HG03045 (cell line): ENCODE measurements around the gene GGT5.
"Not testable (repeated sequence)": the region's sequence is repeated elsewhere in the genome, so short reads cannot be mapped to it uniquely, and the experiment has no call there.

Source experiments
- ATAC-seq: cut with Tn5 transposase; IDR thresholded peaks from one replicate; pipeline ENCODE4 v1.9.1; 2021; ENCODE audit warnings: mild to moderate bottlenecking, moderate library complexity; ENCODE audit not compliant: unreplicated experiment

GGT5 gene

DNA sequence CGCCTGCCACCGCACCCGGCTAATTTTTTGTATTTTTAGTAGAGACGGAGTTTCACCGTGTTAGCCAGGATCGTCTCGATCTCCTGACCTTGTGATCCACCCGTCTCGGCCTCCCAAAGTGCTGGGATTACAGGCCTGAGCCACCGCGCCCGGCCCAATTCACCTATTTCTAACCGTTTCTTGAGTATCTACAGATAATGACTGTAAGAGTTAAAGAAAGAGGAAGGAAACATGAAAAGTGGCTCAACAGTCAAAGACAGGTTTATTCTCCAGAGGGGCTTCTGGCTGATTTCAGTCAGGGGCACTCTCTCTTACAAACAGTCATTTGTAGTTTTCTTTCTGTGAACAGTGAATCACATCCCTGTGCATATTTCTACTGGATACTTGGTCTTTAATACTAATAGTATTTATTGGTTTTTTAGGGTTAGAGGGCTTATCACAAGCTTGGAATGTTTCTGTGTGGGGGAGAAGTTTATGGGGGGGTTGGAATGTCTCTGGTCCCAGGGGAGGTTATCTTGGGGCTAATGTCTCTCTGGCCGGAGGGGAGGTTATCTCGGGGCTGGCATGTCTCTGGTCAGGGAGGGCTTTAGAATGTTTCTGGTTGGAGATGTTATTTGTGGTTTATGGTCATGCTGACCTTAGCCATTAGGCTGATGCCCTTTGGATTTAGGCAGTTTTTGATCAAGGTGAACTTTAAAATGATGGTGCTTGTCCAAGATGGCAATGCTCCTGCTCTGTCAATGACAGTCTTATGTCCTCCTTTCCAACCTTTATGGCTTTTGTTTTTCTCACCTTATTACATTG is 38.2 kb downstream of the GGT5 start:
- not testable (repeated sequence) for ATAC-seq

DNA sequence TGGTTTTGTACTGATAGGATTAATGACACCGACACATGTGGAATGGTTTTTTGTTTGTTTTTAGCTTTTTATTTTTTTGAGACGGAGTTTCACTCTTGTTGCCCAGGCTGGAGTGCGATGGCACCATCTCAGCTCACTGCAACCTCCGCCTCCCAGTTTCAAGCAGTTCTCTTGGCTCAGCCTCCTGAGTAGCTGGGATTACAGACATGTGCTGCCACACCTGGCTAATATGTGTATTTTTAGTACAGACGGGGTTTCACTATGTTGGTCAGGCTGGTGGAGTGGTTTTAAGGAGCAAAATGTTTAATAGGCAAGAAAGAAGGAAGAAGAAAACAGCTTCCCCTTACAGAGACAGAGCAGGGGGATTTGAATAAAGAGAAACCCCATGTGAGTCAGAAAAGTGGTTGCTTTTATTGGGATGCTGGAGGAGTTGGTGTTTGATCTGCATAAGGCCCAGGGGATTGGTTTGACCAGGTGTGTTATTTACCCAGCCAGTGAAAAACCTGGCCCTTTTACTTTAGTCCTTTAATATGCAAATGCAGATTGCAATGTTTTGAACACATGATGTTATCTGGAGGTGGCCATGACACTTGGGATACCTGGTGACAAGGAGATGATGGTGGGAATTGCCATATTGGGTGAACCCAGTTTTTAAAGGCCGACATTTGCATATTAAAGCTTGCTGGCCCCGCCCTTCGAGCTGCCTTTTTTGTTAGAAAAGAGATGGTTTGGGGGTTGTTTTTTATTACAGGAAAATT is 39.3 kb downstream of the GGT5 start:
- ATAC-seq: no peak

DNA sequence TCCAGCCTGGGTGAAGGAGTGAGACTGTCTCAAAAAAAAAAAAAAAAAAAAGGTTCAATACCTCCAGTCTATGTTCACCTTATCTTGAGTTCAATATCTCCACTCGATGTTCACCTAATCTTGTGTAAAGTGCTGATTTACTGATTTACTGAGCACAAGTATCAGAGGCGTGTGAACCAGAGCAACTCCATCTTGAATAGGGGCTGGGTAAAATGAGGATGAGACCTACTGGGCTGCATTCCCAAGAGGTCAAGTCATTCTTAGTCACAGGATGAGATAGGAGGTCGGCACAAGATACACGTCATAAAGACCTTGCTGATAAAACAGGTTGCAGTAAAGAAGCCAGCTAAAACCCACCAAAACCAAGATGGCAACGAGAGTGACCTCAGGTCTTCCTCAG is 41.0 kb downstream of the GGT5 start:
- not testable (repeated sequence) for ATAC-seq

DNA sequence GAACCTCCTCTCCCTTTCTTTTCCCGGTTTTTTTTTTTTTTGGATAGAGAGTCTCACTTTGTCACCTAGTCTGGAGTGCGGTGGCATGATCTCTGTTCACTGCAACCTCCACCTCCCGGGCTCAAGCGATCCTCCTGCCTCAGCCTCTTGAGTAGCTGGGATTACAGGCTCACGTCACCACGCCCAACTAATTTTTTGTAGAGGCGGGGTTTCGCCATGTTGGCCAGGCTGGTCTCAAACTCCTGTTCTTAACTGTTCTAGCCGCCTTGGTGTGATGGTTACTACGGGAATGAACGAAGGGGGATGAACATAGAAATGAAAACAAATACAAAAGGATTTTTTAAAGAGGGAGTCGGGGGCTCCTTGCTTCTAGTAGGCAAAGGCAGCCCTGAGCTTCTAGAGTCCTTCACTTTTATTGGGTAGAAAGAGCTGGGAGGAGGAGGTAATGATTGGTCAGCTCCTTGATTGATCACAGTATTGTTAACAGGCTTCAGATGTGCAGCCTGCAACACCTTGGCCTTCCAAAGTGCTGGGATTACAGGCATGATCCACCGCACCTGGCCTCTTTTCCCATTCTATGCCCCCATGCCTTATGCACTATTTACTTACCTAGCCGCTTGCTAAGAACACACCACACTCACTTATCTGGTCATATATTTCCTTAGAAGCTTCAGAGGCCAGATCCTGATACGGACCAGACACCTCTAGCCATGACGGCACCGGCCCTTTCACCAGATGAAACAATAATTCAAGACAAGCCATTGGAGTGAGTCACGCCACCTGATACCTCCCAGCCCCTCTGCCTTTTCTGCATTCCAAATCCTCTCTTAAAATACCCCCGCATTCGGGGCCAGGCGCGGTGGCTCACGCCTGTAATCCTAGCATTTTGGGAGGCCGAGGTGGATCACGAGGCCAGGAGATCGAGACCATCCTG is 42.9 kb downstream of the GGT5 start:
- ATAC-seq: no peak

DNA sequence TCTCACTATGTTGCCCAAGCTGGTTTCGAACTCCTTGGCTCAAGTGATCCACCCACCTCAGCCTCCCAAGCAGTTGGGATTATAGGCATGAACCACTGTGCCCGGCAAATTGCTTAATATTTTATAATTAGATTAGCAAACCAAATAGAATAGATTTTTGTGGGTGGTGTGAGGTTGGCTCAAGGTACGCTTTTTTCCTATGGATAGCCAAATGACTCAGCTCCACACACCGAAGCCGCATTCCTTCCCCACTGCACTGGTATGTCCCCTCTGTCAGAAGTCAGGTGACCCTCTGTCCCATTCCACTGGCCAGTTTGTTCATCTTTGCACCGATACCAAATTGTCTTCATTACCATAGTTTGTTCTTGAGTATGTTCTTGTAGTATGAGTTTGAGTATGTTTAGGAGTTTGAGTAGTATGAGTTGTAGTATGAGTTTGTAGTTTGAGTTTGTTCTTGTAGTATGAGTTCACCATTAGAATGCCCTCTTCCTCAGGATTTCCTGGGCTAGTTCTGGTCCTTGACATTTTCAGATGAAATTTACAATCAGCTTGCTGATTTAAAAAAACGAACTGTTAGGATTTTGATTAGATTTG is 44.2 kb downstream of the GGT5 start:
- ATAC-seq: no peak

DNA sequence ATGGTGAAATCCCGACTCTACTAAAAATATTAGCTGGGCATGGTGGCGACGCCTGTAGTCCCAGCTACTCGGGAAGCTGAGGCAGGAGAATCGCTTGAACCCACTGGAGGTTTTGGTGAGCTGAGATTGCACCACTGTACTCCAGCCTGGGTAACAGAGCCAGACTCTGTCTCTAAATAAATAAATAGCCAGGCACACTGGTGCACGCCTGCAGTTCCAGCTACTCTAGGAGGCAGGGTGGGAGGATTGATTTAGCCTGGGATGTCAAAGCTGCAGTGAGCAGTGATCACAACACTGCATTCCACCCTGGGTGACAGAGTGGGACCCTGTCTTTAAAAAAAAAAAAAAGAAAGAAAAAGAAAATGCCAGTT is 46.2 kb downstream of the GGT5 start:
- ATAC-seq: no peak

DNA sequence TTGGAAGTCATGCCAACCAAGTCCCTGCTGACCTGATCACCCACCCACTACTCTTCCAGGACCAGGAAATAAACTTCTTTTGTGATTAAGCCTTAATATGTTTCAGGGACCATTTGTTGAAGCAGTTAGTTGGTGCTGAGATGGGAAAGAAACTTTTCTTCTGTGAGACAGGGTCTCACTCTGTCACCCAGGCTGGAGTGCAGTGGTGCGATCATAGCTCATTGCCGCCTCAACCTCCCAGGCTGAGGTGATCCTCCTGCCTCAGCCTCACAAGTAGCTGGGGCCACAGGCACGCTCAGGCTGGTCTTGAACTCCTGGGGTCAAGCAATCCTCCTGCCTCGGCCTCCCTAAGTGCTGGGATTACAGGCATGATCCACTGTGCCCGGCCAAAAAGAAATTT is 53.0 kb downstream of the GGT5 start:
- ATAC-seq: no peak

DNA sequence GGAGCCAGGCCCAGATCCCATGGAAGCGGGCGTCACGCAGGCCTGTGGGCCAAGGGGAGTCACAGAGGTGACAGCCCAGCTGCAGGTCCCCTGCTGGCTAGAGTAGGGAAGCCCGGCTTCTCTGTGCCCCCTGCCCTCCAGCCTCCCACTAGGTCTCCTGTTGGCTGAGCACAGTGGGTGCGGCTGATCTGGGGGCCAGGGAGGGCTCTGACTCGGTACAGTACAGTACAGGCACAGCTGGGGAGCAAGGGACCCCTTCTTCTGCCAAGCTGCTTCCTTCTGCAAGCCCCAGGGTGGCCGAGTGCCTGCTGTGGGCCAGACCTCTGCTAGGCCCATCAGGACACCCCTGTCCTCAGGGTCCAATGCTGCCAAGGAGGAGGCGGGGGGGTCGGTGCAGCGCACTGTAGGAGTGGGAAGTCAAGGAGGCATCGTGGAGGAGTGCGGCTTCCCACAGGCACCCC is 53.5 kb downstream of the GGT5 start:
- no peak for ATAC-seq

DNA sequence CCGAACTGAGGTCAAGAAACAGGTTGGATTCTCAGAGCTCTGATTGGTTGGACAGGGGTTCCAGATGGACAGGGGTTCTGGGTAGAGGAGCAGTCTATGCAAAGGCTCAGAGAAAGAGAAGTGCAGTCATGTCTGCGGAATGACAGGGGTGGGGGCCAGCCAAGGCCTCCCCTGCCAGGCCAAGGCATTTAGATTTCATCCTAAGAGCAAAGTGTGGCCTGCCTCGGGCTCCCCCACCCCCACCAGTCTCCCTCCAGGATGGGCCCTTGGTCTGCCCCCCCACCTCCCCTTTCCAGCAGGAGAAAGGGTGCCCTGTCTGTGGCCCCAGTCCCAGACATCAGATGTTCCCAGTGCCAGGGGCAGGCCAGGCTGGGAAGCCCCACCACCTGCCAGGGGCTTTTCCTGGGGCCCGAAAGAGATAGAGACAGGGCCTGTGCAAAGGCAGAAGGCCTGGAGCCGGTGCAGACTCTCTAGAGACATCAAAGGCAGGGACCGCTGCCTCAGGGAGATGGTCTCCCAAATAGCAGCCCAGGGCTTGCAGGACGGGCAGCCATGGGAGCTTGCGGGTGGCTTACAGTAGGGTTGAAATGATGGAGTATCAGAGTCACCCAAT is 54.2 kb downstream of the GGT5 start:
- ATAC-seq: no peak

DNA sequence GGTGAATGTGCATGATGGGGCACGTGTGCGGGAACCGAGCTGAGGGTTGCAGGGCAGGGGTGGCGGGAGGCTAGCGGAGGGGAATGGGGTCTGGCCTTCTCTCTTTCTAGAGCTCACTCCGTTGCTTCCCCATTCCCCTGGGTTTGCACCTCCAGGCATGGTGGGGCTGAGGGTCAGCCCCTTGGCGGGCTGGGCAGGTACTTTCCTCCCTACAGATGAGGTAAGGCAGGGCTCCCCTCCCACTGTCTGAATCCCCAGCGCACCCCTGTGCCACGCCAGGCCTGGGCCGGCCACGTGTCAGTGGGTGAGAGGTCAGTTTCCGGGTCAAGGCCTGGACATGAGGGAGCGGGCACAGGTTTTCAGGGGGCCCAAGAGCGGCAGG is 54.7 kb downstream of the GGT5 start:
- no peak for ATAC-seq

DNA sequence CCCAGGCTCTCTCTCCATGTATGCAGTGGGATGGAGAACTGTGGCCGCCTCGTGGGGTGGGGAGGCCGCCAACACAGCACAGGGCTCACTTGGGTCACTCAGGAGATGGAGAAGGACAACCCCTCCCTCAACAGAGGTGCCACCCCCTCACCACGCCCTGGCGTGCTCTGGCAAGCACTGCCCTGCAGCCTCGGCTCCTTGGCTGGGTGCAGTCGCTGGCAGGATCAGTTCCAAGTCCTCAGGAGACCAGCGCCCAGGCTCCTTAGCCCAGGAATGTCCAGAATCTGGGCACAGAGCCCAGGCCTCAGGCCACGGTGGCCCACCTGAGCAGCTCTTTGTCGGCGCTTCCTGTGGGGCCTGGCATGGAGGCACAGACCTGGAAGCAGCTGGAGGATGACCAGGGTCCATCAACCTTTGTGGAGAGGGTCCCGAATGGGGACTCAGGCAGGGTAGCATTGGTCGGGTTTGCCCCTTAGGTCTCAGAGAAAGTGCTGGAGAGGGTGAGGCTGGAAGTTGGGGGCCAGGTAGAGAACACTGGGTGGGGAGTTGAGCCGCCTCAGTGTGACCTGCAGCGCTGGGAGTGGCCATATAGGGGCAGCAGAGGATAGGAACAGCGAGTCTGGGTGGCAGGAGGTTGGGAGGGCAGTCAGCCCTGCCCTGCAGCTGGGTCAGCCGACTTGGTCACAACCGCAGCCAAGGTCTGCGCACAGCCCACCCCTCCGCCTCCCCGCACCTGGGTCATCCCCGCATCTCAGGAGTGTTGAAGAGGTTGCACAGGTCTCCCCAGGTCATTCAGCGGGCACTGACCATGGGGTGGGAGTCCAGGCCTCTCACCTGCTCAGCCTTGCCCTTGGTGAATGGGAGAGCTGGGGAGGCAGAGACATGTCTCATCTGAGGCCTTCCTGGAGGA is 55.4 kb downstream of the GGT5 start:
- no peak for ATAC-seq

DNA sequence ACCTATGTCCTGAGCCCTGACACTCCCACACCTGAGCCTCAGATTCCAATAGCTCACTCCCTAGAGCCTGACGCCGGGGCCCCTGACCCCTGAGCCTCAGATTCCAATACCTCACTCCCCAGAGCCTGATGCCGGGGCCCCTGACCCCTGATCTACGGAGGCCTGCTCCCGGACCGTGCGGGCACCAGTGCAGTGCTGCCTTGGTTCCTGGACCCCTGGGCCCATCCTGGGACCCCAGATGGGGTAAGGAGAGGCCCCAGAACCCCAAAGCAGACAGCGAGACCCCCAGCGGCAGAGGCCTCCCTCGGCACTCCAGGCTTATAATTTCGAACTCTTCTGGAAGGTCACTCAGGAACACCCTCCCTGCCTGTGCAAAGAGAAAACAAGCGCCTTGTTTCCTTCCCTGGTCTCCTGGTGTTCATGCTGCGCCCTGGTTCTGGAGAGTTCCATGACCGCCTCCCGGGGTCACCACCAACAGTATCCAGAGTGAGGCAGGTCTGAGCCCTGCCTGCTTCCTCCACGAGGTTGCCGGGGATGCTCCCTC is 56.1 kb downstream of the GGT5 start:
- no peak for ATAC-seq

DNA sequence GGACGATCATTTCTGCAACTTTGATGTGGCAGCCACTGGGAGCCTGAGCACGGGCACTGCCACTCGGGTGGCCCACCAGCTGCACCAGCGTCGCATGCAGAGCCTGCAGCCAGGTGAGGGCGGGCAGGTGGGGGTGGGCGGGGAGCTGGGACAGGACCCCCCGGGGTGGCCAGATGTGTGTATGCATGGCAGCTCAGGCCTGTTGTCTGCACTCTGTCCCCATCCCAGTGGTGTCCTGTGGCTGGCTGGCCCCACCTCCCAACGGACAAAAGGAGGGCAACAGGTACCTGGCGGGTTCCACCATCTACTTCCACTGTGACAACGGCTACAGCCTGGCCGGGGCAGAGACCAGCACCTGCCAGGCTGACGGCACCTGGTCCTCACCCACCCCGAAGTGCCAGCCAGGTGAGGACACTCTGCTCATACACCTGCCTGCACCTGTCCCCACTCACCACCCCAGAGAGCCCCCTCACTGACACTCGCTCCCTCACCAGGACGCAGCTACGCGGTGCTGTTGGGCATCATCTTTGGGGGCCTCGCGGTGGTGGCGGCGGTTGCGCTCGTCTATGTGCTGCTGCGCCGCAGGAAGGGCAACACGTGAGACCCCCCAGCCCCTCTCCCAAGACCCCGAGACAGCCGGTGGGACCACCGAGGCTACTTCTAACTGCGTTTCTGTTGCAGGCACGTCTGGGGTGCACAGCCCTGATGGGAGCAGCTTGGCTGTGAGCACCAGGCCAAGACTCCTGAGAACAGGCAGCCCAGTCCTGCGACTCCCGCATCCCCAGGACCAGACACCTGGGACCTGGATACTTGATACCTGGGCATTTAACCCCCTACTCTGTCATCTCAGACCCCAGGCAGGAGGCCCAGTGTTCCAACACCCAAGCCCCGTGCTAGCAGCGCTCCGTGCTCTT is 56.9 kb downstream of the GGT5 start:
- ATAC-seq: no peak

DNA sequence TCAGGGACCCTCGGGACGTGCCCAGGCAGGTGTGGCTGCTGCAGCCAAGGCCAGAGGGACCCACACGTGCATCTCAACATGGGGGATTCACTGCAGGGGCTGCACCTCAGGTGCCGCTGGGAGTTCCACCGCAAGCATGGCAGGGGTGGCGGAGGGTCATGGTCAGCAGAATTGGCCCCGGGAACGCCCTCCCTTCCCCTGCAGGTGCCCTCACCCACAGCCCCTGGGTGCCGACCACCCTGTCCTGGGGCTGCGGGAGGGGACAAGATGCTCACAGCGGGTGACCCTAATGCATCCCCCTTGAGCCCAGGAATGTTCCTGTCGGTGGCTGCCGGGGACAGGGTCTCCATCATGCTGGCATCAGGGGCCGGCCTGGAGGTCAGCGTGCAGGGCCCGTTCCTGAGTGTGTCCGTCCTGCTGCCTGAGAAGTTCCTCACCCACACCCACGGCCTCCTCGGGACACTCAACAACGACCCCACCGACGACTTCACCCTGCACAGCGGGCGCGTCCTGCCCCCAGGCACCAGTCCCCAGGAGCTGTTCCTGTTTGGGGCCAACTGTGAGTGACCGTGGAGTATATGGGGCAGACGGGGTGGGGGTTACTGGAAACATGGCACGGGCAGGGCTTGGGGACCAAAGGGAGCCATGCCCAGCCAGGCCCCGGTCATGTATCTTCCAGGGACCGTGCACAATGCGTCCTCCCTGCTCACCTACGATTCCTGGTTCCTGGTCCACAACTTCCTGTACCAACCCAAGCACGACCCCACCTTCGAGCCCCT is 57.8 kb downstream of the GGT5 start:
- no peak for ATAC-seq

DNA sequence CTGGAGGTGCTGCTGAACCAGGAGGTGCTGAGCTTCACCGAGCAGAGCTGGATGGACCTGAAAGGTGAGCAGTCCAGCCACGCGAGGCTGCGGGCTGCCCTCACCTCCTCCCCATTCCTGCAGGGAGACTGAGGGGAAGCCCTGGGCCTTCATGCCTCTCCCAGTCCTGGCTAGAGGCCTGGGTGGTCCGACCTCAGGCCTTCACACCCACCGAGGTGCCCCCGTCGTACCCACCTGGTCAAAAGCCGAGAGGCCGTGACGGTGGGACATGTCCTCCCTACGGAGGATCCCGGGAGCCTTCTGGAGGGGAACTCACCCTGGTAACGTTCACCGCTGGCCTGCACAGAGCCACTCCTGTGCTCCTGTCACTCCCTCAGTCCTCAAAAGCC is 58.5 kb downstream of the GGT5 start:
- no peak for ATAC-seq

DNA sequence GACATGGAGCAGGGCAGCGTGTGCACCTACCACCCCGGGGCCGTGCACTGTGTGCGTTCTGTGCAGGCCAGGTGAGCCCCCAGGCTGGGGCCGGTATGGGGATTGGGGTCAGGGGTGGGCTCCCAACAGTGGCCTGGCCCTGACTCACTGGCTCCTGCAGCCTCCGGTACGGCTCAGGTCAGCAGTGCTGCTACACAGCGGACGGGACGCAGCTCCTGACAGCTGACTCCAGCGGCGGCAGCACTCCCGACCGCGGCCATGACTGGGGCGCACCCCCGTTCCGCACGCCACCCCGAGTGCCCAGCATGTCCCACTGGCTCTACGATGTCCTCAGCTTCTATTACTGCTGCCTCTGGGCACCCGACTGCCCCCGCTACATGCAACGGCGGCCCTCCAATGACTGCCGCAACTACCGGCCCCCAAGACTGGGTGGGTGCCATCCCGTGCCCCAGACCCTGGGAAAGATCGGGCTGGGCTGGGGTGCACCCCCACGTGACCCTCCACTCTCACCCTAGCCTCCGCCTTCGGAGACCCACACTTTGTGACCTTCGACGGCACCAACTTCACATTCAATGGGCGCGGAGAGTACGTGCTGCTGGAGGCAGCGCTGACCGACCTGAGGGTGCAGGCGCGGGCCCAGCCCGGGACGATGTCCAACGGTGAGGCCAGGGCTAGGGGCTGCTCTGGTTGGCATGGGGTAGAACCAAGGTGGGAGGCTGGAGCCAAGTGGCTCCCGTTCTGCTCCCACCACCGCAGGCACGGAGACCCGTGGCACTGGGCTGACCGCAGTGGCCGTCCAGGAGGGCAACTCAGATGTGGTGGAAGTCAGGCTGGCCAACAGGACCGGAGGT is 59.2 kb downstream of the GGT5 start:
- no peak for ATAC-seq
